Stimulated activated naive B cell treated with anti-CD40 and anti-IgM and Interleukin-4, amounts not matched to agents 10 μg/mL and 1 μg/mL and 100 μg/mL, for 72 hours (primary cell): Measurements from ENCODE around the gene CCDC148.
"Not testable (repeated sequence)": the region's sequence is repeated elsewhere in the genome, so short reads cannot be mapped to it uniquely, and the experiment has no call there.

Experiments
- ATAC-seq, 2 donors: fragments of 150-1000 bp; cut with Tn5 transposase; replicated peaks; 2 replicates each; pipeline ENCODE4 v1.10.0; 2021; ENCODE audit warnings: moderate library complexity in 1 of 2
- DNase-seq: peaks from one replicate; pipeline ENCODE4 v3.0.0; 2021
- H3K27ac Mint-ChIP-seq: one replicate; pipeline ENCODE4 v1.8.0; 2022; ENCODE audit warnings: mild to moderate bottlenecking, mixed read lengths
- H3K27me3 Mint-ChIP-seq, 2 donors: one replicate each; pipeline ENCODE4 v1.8.0; 2022; ENCODE audit warnings: mixed read lengths in 2 of 2
- H3K36me3 Mint-ChIP-seq, 2 donors: one replicate each; pipeline ENCODE4 v1.8.0; 2022; ENCODE audit warnings: mixed read lengths in 2 of 2, mild to moderate bottlenecking in 1 of 2
- H3K4me1 Mint-ChIP-seq, 2 donors: one replicate each; pipeline ENCODE4 v1.8.0; 2022; ENCODE audit warnings: mixed read lengths in 2 of 2, mild to moderate bottlenecking in 1 of 2
- H3K4me3 Mint-ChIP-seq, 2 donors: one replicate each; pipeline ENCODE4 v1.8.0; 2022; ENCODE audit warnings: mild to moderate bottlenecking in 2 of 2, mixed read lengths in 2 of 2, moderate library complexity in 1 of 2
- H3K9me3 Mint-ChIP-seq, 2 donors: one replicate each; pipeline ENCODE4 v1.8.0; 2022; ENCODE audit warnings: mixed read lengths in 2 of 2, mild to moderate bottlenecking in 1 of 2

CCDC148 gene

DNA sequence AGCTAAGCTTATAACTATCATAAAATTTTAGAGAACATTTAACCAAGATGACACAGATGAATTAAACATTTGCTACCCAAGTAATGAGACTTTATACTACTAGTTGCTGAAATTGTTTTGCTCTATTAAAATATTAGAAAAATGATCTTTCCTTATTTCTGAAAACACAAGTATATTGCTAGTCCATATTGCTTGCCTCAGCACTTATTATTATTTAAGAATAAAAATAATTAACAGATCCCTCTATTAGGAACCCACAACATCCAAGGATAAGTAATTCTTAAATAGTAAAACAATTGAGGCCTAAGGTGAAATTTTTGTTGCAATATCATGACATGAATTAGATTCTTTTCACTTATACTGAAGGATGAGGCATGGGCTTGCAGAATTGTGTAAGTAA, 65.2 kb downstream of the CCDC148 start:
- H3K27me3 Mint-ChIP-seq: peaks cover 0 to under 1% of the 10 kb centered on the region in 2 donors
- ATAC-seq (no peak), DNase-seq (no peak)
- peaks cover 0 to 3% of the 10 kb centered on the region in 2 donors for H3K4me1 Mint-ChIP-seq
- H3K27ac Mint-ChIP-seq: no peak overlapping the region
- H3K4me3 Mint-ChIP-seq: no peak overlapping the region
- no peaks in the 10 kb centered on the region for H3K9me3 Mint-ChIP-seq
- H3K36me3 Mint-ChIP-seq: no peaks in the 10 kb centered on the region

DNA sequence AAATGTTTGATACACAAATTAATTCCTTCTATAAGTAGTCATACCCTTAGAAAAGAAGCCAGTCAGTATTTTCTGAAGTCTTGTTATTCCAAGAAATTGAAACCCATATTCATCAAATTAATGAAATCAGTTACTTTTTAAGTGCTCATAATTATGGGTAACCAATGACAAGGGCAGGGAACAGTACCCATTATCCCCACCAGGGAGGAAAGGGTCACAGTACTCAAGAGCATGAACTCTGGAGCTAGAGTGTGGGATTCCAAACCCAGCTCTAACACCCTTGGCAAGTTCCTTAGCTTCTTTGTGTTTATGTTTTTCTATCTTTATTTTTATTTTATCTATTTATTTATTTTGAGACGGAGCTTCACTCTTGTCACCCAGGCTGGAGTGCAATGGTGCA, 68.4 kb downstream of the CCDC148 start:
- Mint-ChIP-seq H3K36me3 (no peaks in the 10 kb centered on the region), H3K4me1 (peaks cover 0 to 3% of the 10 kb centered on the region in 2 donors)
- DNase-seq: no peak

DNA sequence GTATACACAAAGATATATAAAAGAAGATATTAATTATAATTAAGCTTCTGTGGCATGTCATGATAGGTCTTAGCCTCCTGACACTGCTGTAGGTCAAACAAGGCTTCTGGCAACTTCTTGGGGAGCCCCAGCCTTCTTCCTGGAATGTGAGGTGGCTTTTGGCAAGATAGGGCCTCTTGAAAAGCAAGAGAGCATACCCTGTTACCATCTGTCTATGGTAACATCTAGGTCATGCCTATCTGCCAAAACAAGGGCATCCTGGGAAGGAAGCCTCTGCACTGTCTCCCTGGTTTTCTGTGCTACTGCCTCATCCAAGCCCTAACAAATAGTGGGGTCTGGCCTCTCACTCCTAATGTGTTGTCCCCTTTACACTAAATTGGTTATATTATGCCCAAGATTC, 70.9 kb downstream of the CCDC148 start:
- no peak for DNase-seq
- Mint-ChIP-seq H3K9me3 (no peaks in the 10 kb centered on the region), H3K4me3 (no peak overlapping the region), H3K27ac (no peak overlapping the region), H3K27me3 (no peaks in the 10 kb centered on the region), H3K36me3 (no peaks in the 10 kb centered on the region), H3K4me1 (no peaks in the 10 kb centered on the region)
- ATAC-seq: no peak

More for the DNA sequence above, 68.4 kb downstream of the CCDC148 start:
- ATAC-seq: no peak
- no peak overlapping the region for H3K27ac Mint-ChIP-seq
- H3K4me3 Mint-ChIP-seq: no peak overlapping the region
- no peaks in the 10 kb centered on the region for H3K9me3 Mint-ChIP-seq
- H3K27me3 Mint-ChIP-seq: no peaks in the 10 kb centered on the region

- H3K27ac Mint-ChIP-seq: no peak overlapping the region
- peaks cover 0 to 3% of the 10 kb centered on the region in 2 donors for H3K27me3 Mint-ChIP-seq
- no peaks in the 10 kb centered on the region for H3K4me1 Mint-ChIP-seq
- ATAC-seq (no peak), DNase-seq (no peak)
- no peaks in the 10 kb centered on the region for H3K36me3 Mint-ChIP-seq
- H3K4me3 Mint-ChIP-seq: no peak overlapping the region
- H3K9me3 Mint-ChIP-seq: no peaks in the 10 kb centered on the region
Measured at GRCh38 chr2:158381978-158382377, 74.6 kb downstream of the CCDC148 start.

DNA sequence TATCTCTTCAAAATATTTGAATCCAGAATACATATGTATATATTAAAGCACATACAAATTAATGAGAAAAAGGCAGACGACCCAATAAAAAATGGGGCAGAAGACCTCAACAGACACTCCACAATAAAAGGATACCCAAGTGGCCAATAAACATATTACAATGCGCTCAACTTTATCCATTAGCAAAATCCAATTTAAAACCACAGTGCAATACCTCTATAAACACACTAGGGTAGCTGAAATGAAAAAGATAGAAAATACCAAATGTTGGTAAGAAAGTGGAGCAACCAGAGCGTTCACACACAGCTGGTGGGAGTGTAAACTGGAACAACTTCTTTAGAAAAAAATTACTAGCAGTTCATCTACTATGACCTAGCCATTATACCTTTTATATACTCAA, 75.3 kb downstream of the CCDC148 start:
- no peak for ATAC-seq
- Mint-ChIP-seq H3K4me3 (no peak overlapping the region), H3K9me3 (no peaks in the 10 kb centered on the region), H3K36me3 (no peaks in the 10 kb centered on the region), H3K4me1 (no peaks in the 10 kb centered on the region), H3K27me3 (peaks cover 0 to 3% of the 10 kb centered on the region in 2 donors), H3K27ac (no peak overlapping the region)
- DNase-seq: no peak

GRCh38 chr2:158380746-158381145, 75.8 kb downstream of the CCDC148 start:
- no peak overlapping the region for H3K27ac Mint-ChIP-seq
- H3K27me3 Mint-ChIP-seq: peaks cover 0 to 3% of the 10 kb centered on the region in 2 donors
- no peaks in the 10 kb centered on the region for H3K36me3 Mint-ChIP-seq
- H3K4me1 Mint-ChIP-seq: no peaks in the 10 kb centered on the region
- H3K9me3 Mint-ChIP-seq: no peaks in the 10 kb centered on the region
- DNase-seq: no peak
- ATAC-seq: no peak
- no peak overlapping the region for H3K4me3 Mint-ChIP-seq

DNA sequence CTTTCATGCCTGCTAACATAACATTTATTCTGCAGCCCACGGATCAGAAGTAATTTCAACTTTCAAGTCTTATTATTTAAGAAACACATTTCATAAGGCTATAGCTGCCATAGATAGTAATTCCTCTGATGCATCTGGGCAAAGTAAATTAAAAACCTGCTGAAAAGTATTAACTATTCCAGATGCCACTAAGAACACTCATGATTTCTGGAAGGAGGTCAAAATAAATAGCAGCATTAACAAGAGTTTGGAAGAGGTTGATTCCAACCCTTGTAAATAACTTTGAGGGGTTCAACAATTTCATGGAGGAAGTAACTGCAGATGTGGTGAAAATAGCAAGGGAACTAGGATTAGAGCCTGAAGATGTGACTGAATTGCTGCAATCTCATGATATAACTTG, 77.6 kb downstream of the CCDC148 start:
- Mint-ChIP-seq H3K27ac (no peak overlapping the region), H3K4me3 (no peak overlapping the region), H3K36me3 (no peaks in the 10 kb centered on the region), H3K27me3 (peaks cover 0 to 3% of the 10 kb centered on the region in 2 donors), H3K4me1 (no peaks in the 10 kb centered on the region), H3K9me3 (no peaks in the 10 kb centered on the region)
- DNase-seq: no peak
- no peak for ATAC-seq

- Mint-ChIP-seq H3K27ac (no peak overlapping the region), H3K4me3 (no peak overlapping the region), H3K27me3 (no peaks in the 10 kb centered on the region), H3K36me3 (peaks cover 2 to 3% of the 10 kb centered on the region in 2 donors), H3K9me3 (peaks cover 5 to 16% of the 10 kb centered on the region in 2 donors), H3K4me1 (no peaks in the 10 kb centered on the region)
- DNase-seq (no peak), ATAC-seq (no peak)
Measured at GRCh38 chr2:158366342-158366741, 90.2 kb downstream of the CCDC148 start.

DNA sequence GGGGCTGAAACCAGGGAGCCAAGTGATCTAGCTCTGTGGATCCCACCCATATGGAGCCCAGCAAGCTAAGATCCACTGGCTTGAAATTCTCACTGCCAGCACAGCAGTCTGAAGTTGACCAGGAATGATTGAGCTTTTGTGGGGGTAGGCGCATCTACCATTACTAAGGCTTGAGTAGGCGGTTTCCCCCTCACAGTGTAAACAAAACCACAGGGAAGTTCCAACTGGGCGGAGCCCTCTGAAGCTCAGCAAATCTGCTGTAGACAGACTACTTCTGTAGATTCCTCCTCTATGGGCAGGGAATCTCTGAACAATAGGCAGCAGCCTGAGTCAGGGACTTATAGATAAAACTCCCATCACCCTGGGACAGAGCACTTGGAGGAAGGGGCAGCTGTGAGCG, 96.7 kb downstream of the CCDC148 start:
- peak; percentile 29 to 45 for ATAC-seq

DNA sequence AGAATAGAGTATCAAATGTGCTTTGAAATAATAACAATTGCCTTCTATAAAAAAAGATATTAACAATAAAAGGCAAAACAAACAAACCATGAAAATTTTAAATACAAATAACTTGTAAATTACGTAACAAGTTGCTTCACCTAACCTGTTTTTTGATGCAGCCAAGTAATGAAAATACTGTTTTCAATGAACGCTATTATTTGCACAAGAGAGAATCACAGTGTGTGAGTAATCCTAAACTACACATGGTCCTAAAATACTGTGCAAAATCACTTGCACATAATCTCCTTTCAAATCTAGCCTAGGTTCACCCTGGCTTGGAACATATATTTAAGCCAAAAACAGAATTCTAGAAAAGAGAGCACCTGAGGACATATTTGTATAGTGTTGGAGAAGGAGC, 98.9 kb downstream of the CCDC148 start:
- DNase-seq: no peak
- ATAC-seq: no peak

More for the DNA sequence above, 96.7 kb downstream of the CCDC148 start:
- no peak for DNase-seq
- Mint-ChIP-seq H3K27ac (no peak overlapping the region), H3K36me3 (peaks cover 2 to 8% of the 10 kb centered on the region in 2 donors), H3K27me3 (no peaks in the 10 kb centered on the region), H3K4me3 (no peak overlapping the region), H3K9me3 (peaks cover 11 to 21% of the 10 kb centered on the region in 2 donors), H3K4me1 (peaks cover 2 to 6% of the 10 kb centered on the region in 2 donors)

DNA sequence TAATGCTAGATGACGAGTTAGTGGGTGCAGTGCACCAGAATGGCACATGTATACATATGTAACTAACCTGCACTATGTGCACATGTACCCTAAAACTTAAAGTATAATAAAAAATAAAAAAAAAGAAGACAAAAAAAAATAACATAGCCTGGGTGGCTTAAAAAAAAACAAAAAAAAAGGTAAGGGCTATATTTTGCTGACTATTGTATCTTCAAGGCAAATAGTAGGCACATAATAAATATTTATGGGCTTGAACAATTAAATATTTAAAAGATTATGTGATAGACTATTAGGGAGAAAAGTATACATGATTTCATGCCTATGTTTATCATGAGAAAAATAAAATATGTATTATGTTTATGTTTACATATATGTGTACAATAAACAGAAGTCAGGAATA, 99.4 kb downstream of the CCDC148 start:
- H3K36me3 Mint-ChIP-seq: peaks cover 0 to 8% of the 10 kb centered on the region in 2 donors
- H3K4me1 Mint-ChIP-seq: peaks cover 2 to 6% of the 10 kb centered on the region in 2 donors
- peaks cover 5 to 13% of the 10 kb centered on the region in 2 donors for H3K9me3 Mint-ChIP-seq
- ATAC-seq (no peak), DNase-seq (no peak)
- H3K27me3 Mint-ChIP-seq: no peaks in the 10 kb centered on the region
- H3K27ac Mint-ChIP-seq: no peak overlapping the region
- no peak overlapping the region for H3K4me3 Mint-ChIP-seq

More for the DNA sequence above, 98.9 kb downstream of the CCDC148 start:
- Mint-ChIP-seq H3K4me3 (no peak overlapping the region), H3K27me3 (no peaks in the 10 kb centered on the region), H3K4me1 (peaks cover 2 to 6% of the 10 kb centered on the region in 2 donors), H3K27ac (no peak overlapping the region), H3K9me3 (peaks cover 9 to 17% of the 10 kb centered on the region in 2 donors), H3K36me3 (peaks cover 2 to 8% of the 10 kb centered on the region in 2 donors)

DNA sequence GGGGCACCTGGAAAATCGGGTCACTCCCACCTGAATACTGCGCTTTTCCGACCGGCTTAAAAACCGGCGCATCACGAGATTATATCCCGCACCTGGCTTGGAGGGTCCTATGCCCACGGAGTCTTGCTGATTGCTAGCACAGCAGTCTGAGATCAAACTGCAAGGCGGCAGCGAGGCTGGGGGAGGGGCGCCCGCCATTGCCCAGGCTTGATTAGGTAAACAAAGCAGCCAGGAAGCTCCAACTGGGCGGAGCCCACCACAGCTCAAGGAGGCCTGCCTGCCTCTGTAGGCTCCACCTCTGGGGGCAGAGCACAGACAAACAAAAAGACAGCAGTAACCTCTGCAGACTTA, 105.1 kb downstream of the CCDC148 start:
- H3K27ac Mint-ChIP-seq, DNase-seq, H3K4me1 Mint-ChIP-seq, H3K36me3 Mint-ChIP-seq, H3K9me3 Mint-ChIP-seq, H3K27me3 Mint-ChIP-seq, H3K4me3 Mint-ChIP-seq, ATAC-seq: not testable (repeated sequence)

- H3K4me3 Mint-ChIP-seq, H3K27me3 Mint-ChIP-seq, ATAC-seq, H3K27ac Mint-ChIP-seq, H3K4me1 Mint-ChIP-seq, DNase-seq, H3K36me3 Mint-ChIP-seq, H3K9me3 Mint-ChIP-seq: not testable (repeated sequence)
Measured at GRCh38 chr2:158350751-158351465, 105.6 kb downstream of the CCDC148 start.

DNA sequence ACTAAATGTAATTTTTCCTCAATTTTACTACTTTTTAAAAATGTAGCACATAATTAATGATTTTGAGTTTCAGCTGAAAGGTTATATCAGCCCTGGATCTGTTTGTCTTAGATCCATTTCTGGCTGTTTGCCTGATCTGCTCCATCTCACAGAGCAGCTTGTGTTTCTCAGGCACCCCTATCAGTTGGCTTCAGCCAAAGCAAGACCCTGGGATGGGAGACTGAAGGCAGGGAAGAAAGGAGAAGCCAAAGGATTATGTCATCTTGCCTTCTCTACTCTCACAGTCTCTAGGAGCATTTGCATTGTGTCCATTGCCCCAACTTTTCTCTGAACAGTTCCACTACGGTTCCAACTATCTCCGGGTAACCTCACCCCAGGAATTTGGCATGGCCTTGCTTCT, 110.5 kb downstream of the CCDC148 start:
- Mint-ChIP-seq H3K36me3 (no peaks in the 10 kb centered on the region), H3K4me1 (no peaks in the 10 kb centered on the region), H3K9me3 (no peaks in the 10 kb centered on the region), H3K27me3 (peaks cover 0 to 3% of the 10 kb centered on the region in 2 donors), H3K27ac (no peak overlapping the region), H3K4me3 (no peak overlapping the region)
- no peak for ATAC-seq
- DNase-seq: no peak

- no peak overlapping the region for H3K27ac Mint-ChIP-seq
Measured at GRCh38 chr2:158339513-158339912, 117.0 kb downstream of the CCDC148 start.

More at GRCh38 chr2:158339513-158339912, 117.0 kb downstream of the CCDC148 start:
- DNase-seq: no peak
- ATAC-seq: no peak
- H3K9me3 Mint-ChIP-seq: peaks cover 0 to 3% of the 10 kb centered on the region in 2 donors
- H3K4me1 Mint-ChIP-seq: peaks cover 0 to 4% of the 10 kb centered on the region in 2 donors
- no peaks in the 10 kb centered on the region for H3K27me3 Mint-ChIP-seq
- H3K4me3 Mint-ChIP-seq: no peak overlapping the region
- H3K36me3 Mint-ChIP-seq: peaks cover 0 to 3% of the 10 kb centered on the region in 2 donors
